Ishikawa (cell line): ENCODE measurements around the gene WWC1.

Source experiments
- CEBPB ChIP-seq: IDR thresholded peaks from 2 replicates; pipeline ENCODE4 v1.6.1; 2012
- CREB1 ChIP-seq: IDR thresholded peaks from 2 replicates; pipeline ENCODE4 v1.6.1; 2012; ENCODE audit warnings: low read depth
- EGR1 ChIP-seq: IDR thresholded peaks from 2 replicates; pipeline ENCODE4 v1.6.1; 2012
- EP300 ChIP-seq: IDR thresholded peaks from 2 replicates; pipeline ENCODE4 v1.6.1; 2012; ENCODE audit warnings: borderline replicate concordance
- FOXM1 ChIP-seq: IDR thresholded peaks from 2 replicates; pipeline ENCODE4 v1.6.1; 2012; ENCODE audit warnings: low read depth, borderline replicate concordance
- MAX ChIP-seq: IDR thresholded peaks from 2 replicates; pipeline ENCODE4 v1.6.1; 2012
- NFIC ChIP-seq: IDR thresholded peaks from 2 replicates; pipeline ENCODE4 v1.6.1; 2012
- RAD21 ChIP-seq: IDR thresholded peaks from 2 replicates; pipeline ENCODE4 v1.6.1; 2012; ENCODE audit warnings: low read depth
- TAF1 ChIP-seq: IDR thresholded peaks from 2 replicates; pipeline ENCODE4 v1.6.1; 2012; ENCODE audit warnings: low read depth, mild to moderate bottlenecking
- TCF12 ChIP-seq: IDR thresholded peaks from 2 replicates; pipeline ENCODE4 v1.6.1; 2012; ENCODE audit warnings: low read depth
- TEAD4 ChIP-seq: IDR thresholded peaks from 2 replicates; pipeline ENCODE4 v1.6.1; 2012
- YY1 ChIP-seq: IDR thresholded peaks from 2 replicates; pipeline ENCODE4 v1.6.1; 2012; ENCODE audit warnings: low read depth
- ZBTB7A ChIP-seq: IDR thresholded peaks from 2 replicates; pipeline ENCODE4 v1.6.1; 2012; ENCODE audit warnings: low read depth
- TF ChIP-seq, protein P1 (sequence below): IDR thresholded peaks from 2 replicates; pipeline ENCODE4 v1.6.1; 2012; ENCODE audit warnings: low read depth, mild to moderate bottlenecking
- TF ChIP-seq, protein P2 (sequence below): IDR thresholded peaks from 2 replicates; pipeline ENCODE4 v1.6.1; 2012

Gene WWC1

GRCh38 chr5:168443533-168443932, 152.1 kb downstream of the WWC1 start:
- TF ChIP-seq ZBTB7A (no peak), EGR1 (no peak), TAF1 (no peak), TEAD4 (no peak), EP300 (no peak), CEBPB (no peak), MAX (no peak), NFIC (no peak), FOXM1 (no peak), CREB1 (no peak), YY1 (no peak), RAD21 (no peak), TCF12 (no peak)
- TF ChIP-seq, protein P1, sequence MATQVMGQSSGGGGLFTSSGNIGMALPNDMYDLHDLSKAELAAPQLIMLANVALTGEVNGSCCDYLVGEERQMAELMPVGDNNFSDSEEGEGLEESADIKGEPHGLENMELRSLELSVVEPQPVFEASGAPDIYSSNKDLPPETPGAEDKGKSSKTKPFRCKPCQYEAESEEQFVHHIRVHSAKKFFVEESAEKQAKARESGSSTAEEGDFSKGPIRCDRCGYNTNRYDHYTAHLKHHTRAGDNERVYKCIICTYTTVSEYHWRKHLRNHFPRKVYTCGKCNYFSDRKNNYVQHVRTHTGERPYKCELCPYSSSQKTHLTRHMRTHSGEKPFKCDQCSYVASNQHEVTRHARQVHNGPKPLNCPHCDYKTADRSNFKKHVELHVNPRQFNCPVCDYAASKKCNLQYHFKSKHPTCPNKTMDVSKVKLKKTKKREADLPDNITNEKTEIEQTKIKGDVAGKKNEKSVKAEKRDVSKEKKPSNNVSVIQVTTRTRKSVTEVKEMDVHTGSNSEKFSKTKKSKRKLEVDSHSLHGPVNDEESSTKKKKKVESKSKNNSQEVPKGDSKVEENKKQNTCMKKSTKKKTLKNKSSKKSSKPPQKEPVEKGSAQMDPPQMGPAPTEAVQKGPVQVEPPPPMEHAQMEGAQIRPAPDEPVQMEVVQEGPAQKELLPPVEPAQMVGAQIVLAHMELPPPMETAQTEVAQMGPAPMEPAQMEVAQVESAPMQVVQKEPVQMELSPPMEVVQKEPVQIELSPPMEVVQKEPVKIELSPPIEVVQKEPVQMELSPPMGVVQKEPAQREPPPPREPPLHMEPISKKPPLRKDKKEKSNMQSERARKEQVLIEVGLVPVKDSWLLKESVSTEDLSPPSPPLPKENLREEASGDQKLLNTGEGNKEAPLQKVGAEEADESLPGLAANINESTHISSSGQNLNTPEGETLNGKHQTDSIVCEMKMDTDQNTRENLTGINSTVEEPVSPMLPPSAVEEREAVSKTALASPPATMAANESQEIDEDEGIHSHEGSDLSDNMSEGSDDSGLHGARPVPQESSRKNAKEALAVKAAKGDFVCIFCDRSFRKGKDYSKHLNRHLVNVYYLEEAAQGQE: no peak
- TF ChIP-seq, protein P2, sequence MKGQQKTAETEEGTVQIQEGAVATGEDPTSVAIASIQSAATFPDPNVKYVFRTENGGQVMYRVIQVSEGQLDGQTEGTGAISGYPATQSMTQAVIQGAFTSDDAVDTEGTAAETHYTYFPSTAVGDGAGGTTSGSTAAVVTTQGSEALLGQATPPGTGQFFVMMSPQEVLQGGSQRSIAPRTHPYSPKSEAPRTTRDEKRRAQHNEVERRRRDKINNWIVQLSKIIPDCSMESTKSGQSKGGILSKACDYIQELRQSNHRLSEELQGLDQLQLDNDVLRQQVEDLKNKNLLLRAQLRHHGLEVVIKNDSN: no peak

DNA sequence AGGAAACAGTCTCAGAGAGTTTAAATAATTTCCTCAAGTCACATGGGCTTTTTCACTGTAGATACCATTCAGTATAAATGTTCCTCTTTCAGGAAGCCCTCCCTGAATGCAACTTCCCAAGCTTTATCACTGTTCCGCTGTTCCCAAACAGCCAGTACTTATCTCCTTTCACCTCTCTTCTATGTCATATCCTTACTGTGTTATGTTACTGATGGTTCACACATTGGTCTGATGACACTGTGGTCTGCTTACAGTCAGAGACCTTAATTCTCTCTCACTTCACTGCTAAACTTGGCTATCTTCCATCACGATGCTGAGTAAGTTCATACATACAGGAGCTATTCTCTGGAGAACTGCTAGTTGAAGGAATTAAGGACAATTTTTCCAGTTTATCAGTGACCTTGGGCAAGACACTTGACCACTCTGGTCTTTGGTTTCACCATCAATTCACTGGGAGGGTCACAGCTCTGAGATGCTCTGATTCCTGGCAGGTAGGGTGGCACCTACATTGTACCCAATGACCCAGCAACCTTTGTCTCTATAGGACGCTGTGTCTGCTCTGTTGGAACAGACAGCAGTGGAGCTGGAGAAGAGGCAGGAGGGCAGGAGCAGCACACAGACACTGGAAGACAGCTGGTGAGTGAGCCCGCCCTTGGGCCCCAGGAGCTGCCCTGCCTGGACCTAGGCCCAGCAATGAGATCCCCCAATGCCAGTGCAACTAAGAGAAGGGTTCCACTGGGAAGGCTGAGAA, 152.7 kb downstream of the WWC1 start:
- TF ChIP-seq, protein P2: no peak
- TF ChIP-seq, protein P1: no peak
- TF ChIP-seq EGR1 (no peak), ZBTB7A (no peak)

DNA sequence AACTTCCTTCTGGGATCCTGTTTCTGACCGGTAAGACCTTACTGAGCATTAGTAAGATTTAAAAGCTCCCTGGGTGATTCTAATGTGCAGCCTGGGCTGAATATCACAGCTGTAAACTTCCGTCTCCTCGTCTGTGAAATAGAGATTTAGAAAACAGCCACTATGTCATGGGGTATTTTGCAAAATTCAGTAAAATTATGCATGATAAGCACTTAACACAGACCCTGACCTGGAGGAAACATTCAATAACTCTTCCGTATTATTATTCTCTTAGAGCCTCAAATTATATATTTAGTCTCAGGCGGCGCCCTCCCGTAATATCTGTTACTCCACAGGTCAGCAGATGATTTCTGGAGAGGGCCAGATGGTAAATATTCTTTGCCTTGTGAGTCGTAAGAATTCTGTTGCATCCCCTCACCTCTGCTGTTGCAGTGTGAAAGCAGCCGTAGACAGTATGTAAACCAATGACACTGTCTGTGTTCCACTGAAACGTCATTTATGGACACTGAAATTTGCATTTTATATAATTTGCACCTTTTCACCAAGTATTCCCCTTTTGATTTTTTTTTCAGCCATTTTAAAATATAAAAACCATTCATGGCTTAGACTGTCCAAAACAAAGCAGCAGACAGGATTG, 155.7 kb downstream of the WWC1 start:
- TF ChIP-seq FOXM1: no peak
- TF ChIP-seq MAX: no peak
- no peak for TF ChIP-seq TAF1
- TF ChIP-seq ZBTB7A: no peak
- no peak for TF ChIP-seq TEAD4
- TF ChIP-seq RAD21: no peak
- TF ChIP-seq CEBPB: no peak
- no peak for TF ChIP-seq EP300
- TF ChIP-seq CREB1: no peak
- no peak for TF ChIP-seq YY1
- TF ChIP-seq, protein P2: no peak
- TF ChIP-seq, protein P1: no peak
- no peak for TF ChIP-seq EGR1
- no peak for TF ChIP-seq TCF12
- TF ChIP-seq NFIC: no peak

GRCh38 chr5:168447808-168448207, 156.4 kb downstream of the WWC1 start:
- TF ChIP-seq YY1 (no peak), TCF12 (no peak), TAF1 (no peak), CEBPB (no peak), EGR1 (no peak), EP300 (no peak)
- TF ChIP-seq, protein P2: no peak
- TF ChIP-seq, protein P1: no peak
